22Rv1 (cell line): ENCODE measurements around the gene LZTR1.

Experiments used
- ZFX ChIP-seq: fragments of 450-650 bp; IDR thresholded peaks from 2 replicates; pipeline ENCODE4 v1.6.1; 2017; ENCODE audit warnings: antibody characterized with exemption, borderline replicate concordance
- TF ChIP-seq, protein P1 (sequence below): fragments of 450-650 bp; IDR thresholded peaks from 2 replicates; pipeline ENCODE4 v1.5.1; 2017; ENCODE audit warnings: mild to moderate bottlenecking

DNA sequence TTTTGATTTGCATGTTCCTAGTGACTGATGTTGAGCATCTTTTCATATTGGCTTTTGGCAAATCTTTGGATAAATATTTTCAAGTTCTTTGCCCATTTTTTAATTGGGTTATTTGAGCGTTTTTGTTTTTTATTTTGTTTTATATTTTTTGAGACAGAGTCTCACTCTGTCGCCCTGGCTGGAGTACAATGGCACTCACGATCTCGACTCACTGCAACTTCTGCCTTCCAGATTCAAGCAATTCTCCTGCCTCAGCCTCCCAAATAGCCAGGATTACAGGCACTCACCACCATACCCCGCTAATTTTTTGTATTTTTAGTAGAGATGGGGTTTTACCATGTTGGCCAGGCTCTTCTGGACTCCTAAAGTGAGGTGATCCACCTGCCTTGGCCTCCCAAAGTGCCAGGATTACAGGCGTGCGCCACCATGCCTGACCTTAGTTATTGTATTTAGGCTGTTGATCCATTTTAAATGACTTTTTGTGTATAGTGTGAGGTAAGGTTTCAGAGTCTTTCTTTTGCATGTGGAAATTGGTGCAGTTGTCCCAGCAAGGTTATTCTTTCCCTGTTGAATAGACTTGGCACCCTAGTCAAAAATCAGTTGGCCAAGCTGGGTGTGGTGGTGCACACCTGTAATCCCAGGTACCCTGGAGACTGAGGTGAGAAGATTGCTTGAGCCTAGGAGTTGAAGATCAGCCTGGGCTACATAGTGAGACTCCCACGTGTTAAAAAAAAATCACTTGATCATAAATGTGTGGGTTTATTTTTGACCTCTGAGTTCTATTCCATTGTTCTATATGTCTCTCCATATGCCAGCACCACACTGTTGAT, 38.8 kb upstream of the LZTR1 start:
- TF ChIP-seq, protein P1, sequence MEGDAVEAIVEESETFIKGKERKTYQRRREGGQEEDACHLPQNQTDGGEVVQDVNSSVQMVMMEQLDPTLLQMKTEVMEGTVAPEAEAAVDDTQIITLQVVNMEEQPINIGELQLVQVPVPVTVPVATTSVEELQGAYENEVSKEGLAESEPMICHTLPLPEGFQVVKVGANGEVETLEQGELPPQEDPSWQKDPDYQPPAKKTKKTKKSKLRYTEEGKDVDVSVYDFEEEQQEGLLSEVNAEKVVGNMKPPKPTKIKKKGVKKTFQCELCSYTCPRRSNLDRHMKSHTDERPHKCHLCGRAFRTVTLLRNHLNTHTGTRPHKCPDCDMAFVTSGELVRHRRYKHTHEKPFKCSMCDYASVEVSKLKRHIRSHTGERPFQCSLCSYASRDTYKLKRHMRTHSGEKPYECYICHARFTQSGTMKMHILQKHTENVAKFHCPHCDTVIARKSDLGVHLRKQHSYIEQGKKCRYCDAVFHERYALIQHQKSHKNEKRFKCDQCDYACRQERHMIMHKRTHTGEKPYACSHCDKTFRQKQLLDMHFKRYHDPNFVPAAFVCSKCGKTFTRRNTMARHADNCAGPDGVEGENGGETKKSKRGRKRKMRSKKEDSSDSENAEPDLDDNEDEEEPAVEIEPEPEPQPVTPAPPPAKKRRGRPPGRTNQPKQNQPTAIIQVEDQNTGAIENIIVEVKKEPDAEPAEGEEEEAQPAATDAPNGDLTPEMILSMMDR: no peak
- no peak for TF ChIP-seq ZFX
